Measurements from ENCODE around the gene AGRP.
"Not testable (repeated sequence)": the region's sequence is repeated elsewhere in the genome, so short reads cannot be mapped to it uniquely, and the experiment has no call there.

The AGRP gene, protein sequence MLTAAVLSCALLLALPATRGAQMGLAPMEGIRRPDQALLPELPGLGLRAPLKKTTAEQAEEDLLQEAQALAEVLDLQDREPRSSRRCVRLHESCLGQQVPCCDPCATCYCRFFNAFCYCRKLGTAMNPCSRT

DNA sequence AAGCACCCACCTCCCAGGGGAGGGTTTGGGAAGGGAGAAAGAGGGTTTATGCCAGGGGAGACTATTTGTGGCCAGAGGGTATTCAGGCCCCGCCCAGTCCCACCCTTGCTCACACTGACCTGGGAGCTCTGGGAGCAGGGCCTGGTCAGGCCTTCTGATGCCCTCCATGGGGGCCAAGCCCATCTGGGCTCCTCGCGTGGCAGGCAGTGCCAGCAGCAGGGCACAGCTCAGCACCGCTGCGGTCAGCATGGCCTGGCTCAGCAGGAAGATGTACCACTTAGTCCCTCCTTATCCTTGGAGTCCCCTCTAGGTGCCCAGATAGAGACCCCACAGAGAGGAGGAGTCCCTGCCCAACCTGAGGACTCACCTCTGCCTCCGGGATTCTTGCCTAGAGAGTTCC is at the start of gene AGRP:
Gene AGRP (minus strand): TSS at position 398 of the 400 bp plus-strand sequence. CDS start 149 bp downstream, at position 249.
- no peak for DNase-seq (ENCODE audit: low read depth)

DNA sequence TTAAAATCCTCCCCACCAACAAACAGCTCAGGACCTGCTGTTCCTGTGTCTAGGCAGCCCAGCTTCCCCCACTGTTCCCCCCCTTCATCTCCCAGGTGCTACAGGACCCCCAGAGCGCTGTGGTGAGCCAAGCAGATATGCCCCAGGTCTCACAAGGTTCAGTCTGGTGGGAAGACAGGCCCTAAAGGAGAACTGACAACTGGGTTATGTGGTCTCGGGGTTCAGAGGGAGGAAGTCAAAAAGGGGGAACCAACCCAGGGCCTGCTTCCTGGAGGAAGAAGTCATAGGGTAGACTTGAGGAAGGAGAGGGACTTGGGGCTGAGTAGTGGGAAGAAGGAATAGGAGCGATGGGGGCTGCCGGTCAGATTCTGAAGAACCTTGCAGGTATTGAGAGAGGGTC is 47.9 kb upstream of the AGRP start:
- DNase-seq (ENCODE audit: low read depth) = no peak

DNA sequence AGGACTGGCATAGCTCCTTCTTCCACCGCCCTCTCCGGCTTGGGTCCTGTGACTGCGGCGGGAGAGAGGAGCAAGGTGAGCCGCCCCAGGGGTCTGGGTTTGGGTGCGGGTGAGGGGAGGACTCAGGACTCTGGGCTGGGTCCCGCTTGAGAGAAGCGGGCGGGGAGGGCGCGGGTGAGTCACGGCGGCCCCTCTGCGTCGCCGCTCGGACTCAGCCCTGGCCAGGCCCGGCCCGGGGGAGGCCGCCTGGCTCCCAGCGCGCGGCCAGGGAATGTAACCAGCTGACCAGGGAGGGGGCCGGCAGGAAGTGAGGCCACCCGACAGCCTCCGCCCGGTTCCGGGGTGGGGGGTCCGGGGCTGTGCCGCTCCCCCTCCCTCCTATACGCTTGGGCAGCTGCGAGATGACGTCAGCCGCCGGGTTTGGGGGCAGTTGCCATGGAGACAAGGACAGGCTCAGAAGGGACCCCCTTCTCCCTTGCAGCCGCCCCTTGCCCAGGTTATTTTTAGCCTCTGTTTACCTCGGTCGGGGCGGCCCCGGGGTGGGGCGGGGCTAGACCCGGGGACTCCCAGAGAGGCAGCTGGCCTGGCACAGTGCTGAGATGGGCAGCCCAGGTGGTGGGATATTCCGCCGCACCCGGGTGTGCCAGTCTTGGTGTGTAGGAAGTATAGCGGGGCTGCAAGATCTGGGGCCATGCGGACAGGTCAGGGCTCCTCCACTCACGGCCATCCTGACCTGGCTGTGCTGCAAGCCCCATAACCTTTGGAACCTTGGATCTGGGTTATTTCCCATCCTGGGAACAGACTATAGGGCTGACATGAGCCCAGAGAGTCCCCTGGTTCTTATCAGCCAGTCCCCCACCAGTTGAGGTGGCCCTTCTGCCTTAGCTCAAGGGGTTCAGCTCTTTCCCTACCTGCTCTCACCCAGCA is 46.9 kb upstream of the AGRP start:
- peak; percentile 73 for DNase-seq (ENCODE audit: low read depth)

DNA sequence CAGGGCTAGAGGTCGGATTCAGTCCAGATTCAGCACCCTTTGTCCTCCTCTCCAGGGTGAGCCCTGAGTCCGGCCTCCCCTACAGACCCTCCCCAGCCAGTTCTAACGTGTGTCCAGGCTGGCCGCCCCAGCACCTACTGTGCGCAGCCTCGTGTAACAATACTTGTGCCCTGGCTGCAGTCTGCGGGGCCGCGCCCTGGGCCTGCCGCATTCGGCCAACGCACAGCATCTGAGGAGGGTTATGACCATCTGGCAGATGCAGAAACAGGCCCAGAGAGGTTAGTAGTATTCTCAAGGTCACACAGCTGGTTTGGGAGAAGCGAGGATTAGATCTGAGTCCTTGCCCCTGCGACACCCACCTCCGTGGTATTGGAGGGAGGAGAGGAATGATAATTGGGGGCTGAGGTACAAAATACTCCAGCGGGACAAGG is 46.2 kb upstream of the AGRP start:
- DNase-seq (ENCODE audit: low read depth) = no peak

DNA sequence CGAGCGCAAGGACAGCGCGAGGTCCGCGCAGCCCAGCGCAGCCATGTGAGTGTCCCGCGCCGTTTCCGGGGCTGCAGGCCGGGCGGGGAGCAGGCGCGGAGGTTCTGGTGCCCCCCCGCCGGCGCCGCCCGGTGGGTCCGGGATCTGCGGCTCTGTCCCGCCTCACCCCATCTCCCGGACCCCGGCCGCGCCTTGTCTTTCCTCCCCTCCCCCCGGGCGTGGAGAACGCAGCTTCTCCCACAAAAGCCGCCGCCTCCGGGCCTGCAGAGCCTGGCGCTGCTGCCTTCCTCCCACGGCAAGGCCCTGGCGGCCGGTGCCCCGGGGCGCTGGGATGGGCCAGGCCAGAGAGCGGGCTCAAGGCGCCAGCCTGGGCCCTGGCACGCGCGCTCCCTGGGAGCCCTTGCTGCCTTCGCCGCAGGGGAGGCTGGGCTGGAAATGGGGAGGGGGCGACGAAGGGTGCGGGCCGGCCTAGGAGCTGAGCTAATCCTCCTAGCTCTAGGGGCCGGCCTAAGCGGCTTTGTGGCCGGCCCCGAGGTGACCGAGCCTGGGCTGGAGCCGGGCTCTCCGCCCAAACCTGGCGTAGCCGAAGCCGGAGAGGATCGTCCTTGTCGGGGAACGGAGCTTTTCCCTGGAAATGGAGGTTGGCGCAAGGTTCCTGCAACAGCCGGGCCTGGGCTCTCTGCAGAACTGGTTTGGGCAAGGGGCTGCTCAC is 45.7 kb upstream of the AGRP start:
- peak; percentile 46 for DNase-seq (ENCODE audit: low read depth)

DNA sequence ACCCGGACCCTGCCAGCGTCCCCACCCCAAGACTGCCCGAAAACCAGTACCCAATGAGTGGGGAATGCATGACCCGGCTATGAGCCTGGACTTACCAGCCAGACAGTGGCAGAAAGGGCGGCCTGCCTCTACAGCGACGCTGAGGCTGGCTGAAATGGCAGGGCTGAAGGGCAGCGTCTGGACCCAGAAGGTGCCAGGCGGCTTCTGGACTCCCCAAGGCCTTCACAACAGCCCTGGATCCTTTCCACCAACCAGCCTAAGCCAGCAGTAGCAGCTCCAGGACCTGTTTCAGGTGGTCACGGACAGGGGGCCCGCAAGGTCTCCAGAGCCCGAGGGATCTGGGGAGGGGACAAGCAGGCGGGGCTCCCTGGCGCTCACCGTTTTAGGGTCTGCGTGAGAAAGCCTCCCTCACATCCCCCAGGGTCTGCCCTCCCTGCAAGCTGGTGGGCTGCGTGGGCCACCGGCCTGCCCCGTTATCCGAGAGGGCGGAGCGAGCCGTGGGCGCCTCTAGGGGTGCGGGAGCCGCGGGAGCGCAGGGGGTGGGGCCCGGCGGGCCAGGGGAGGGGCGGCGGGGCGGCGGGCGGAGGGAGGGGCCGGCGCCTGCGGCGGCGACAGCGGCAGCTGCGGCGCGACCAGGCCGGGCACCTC is 45.0 kb upstream of the AGRP start, which contains the start of gene RIPOR1:
Gene RIPOR1 (plus strand): TSS at position 608 of the 648 bp plus-strand sequence. CDS start 9,618 bp downstream, outside the sequence.
- DNase-seq (ENCODE audit: low read depth) = no peak

DNA sequence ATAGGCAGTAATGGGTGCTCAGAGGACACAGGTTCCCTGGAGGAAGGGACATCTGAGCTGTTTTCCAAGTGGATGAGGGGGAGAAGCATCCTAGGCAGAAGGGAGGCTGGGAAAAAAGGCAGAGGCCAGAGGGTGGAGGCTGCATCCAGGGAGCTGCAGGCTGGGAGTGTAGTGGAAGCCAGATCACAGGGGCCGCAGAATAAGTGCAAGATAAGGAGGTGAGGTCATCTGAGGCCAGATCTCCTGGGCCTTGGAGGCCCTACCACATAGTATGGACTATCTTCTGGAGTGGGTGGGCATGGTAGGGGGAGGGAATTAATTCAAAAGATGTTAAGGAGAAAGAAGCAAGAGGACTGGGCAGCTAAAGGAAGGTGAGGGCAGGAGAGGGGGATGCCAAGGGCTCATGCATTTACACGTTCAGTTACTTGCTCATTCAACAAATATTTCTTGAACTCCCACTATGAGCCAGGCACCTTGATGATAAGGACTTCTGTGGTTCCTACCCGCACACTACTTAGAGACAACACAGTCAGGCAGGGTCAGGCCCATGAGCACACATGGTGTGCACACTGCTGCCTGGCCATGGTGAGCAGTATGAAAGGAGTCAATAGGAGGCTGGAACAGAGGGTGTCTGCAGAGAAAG is 42.9 kb upstream of the AGRP start:
- DNase-seq (ENCODE audit: low read depth) = peak; percentile 96

DNA sequence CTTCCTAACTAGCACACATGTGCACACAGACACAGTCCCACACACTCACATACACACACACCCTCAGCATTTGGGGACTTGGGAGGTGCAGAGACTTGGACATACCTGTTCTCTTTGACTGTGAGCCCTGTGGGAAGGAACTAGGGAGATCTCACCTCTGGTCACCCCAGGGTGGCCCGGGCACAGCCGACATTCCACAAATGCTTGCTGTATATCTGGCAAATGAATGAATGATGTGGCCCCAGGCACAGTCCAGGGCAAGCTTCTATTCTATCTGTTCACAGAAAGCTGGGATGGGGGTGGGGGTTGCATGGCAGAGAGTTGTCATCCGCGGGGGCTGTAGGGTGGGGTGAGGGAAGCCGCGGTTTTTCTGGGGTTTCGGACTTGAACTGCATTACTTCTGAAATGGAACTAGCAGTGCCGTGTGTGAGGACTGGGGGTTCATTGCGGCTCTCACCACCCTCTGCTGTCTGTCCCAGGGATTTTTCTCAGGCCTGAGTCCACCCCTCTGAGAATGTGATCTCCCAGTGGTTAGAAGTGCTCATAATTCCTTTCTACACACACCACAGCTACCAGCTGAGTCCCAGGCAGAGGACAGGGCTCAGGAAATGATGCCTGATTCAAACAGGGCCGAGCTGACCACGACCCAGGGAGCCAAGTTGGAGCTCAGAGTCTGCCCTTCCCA is 42.0 kb upstream of the AGRP start:
- peak; percentile 52 for DNase-seq (ENCODE audit: low read depth)

DNA sequence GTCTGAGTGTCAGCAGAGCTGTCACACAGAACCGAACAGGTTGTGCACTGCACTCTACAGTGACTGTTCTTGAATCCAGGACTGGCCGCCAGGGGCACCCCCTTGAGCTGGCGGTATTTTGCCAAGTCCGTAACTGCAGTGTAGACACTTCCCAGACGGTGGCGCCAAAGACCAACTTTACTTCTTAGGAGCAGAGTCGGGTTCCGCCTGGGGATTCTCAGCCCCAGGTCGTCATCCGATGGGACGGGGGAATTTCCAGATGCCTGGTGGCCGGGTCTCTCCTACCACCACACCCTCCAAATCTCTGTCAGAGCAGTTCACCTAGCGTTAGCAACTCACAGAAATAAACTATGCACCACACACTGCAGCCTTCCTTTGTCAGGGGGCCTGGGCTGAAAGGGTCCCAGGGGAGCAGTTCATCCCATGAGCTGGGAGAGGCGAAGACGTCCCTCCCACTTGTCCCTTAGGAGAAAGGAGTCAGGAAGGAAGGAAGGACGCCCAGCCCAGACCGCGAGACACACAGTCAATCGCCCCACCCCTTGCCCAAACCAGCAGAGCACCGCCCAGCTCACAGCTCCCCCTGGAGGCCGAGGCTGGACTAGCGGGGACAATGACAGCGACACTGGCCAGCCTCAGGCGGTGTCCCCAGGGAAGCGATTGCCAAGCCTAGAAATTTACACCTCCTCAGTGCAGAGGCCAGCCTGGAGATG is 37.9 kb upstream of the AGRP start:
- peak; percentile 86 for DNase-seq (ENCODE audit: low read depth)

DNA sequence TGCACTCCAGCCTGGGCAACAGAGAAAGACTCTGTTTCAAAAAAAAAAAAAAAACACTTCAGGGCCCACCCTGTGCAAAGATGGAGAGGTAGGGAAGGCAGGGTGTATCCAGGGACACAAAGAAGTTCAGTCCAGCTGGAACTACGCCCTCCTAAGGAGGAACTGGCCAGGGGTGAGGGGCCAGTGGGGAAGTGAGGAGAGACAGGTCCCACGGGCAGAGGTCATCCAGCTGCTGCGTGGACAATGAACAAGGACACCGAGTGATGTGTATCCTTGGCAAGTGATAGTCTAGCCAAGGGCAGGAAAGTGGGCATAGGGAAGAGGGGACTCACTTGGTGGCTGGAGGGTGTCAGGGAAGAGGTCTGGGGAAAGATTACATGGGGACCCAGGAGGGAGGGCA is 35.9 kb upstream of the AGRP start:
- DNase-seq (ENCODE audit: low read depth) = no peak

DNA sequence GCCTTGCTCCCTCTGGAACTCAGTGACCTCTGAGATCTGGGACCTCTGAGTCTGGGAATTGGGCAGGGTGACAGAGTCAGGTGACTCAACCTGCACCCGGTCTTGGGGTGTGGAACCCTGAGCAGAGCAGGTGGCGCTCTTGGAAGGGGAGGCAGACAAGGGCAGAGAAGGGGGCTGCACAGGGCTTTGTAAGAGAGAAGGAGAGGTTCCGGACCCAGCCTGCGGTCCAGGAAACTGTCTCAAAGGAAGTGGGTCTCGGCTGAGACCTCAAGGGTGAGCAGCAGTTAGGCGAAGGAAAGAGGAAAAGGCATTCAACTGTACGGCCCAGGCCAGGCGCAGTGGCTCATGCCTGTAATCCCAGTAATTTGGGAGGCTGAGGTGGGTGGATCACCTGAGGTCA is 35.3 kb upstream of the AGRP start:
- DNase-seq (ENCODE audit: low read depth) = no peak

DNA sequence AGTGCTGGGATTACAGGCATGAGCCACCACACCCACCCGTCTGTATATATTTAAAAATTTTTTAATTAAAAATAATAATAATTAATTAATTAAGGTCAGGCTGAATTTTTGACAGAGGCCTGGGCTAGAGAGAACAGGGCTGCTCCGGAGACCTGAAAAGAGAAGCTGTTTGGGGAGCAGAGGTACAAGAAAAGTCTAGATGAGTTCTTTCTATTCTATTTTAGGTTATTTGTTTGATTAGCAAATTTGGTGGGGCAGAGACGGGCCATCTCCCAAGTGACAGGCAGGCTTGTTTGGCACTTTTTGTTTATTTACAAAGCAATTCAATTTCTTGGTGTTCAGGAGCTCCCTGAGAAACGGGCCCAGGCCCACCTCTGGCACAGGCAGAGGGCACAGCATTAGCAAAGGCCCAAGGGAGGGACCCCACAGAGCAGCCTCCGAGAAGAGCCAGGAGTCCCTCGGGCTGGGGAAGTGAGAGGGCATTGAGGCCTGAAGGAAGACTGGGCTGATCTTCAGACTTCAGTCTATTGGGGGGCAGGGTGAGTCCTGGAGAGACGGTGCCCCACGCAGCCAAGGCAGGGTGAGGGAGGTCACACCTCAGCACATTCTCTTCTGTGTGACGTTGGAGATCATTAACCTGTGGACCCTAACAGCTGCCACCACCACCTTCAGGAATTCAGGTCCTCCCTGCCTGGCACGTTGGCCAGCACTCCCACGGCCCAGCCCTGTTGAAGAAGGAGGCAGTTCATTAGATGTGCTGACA is 34.5 kb upstream of the AGRP start:
- no peak for DNase-seq (ENCODE audit: low read depth)

DNA sequence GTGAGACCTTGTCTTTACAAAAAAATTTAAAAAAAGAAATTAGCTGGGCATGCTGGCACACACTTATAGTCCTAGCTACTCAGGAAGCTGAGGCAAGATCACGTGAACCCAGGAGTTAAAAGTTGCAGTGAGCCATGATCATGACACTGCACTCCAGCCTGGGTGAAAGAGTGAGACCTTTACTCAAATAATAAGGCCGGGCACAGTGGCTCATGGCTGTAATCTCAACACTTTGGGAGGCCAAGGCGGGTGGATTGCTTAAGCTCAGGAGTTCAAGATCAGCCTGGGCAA is 33.8 kb upstream of the AGRP start:
- no peak for DNase-seq (ENCODE audit: low read depth)

DNA sequence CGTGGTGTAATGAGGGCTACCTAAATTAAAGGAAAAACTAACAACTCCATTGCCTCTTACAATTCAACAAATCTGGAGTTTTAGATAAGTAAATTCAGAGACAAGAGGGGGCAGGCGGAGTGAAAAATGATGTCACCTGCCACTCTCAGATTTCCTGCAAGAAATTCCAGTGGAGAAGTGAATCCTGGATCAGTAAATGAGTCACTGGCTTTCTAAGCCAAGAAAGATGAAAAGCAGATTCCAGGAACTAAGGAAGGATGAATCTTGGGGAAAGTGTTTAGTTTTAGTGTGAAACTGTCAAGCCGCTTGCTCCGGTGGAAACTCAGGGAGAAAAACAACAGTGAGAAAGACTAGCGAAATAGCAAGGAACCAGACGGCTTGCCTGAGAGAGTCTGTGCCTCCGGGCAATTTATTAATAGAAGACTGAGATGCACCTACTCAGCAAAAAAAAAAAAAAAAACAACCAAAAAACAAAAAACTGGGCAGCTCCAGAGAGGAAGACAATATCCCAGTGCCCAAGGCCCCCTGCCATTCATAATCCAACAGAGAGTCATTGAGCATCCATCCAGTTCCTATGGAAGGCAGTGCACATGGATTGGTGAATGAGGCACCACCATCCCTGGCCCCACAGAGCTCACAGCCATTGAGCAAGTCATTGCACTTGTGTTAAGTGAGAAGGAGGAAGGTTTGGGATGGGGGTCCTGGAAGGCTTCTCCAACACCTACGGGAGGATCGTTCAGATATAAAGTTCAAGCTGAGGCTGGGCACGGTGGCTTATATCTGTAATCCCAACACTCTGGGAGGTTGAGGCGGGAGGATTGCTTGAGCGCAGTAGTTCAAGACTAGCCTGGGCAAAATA is 33.2 kb upstream of the AGRP start:
- DNase-seq (ENCODE audit: low read depth) = peak; percentile 86

DNA sequence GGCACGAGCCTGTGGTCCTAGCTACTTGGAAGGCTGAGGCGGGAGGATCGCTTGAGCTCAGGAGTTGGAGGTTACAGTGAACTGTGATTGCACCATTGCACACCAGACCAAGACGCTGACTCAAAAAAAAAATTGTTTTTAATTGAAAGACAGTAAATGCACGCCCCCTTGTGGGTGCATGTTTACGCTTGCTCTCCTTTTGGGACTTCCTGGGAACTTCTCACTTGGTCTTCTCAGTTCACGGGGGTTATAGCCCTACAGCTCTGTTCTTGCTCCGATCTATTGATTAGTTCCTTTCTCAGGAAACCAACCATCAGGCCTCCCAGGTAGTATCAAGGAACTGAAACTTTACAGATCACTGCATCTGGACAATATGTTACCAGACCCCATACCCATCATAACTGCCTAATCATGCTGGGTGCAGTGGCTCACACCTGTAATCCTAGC is 31.1 kb upstream of the AGRP start:
- peak; percentile 91 for DNase-seq (ENCODE audit: low read depth)

DNA sequence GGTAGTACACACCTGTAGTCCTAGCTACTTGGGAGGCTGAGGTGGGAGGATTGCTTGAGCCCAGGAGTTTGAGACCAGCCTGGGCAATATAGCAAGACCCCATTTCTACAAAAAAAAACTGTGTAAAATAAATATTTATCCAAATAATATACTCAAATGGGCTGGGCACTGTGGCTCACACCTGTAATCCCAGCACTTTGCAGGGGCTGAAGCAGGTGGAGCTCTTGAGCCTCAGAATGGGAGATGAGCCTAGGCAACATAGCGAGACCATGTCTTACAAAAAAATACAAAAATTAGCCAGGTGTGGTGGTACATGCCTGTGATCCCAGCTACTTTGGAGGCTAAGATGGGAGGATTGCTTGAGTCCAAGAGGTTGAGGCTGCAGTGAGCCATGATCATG is 30.5 kb upstream of the AGRP start:
- not testable (repeated sequence) for DNase-seq (ENCODE audit: low read depth)

DNA sequence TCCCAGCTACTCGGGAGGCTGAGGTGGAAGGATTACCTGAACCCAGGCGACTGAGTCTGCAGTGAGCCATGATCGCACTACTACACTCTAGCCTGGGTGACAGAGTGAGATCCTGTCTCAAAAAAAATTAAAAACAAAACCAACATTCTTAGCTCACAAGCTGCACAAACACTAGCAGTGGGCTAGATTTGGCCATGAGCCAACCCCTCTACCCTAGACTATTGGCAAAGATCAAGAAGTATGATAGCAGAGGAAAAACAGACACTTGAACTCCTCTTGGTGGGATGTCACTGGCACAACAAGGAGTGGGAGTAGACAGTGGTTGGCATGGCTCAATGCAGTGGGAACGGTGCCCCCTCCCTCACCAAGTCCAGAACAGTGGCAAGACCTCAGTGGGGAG is 25.7 kb upstream of the AGRP start:
- no peak for DNase-seq (ENCODE audit: low read depth)

DNA sequence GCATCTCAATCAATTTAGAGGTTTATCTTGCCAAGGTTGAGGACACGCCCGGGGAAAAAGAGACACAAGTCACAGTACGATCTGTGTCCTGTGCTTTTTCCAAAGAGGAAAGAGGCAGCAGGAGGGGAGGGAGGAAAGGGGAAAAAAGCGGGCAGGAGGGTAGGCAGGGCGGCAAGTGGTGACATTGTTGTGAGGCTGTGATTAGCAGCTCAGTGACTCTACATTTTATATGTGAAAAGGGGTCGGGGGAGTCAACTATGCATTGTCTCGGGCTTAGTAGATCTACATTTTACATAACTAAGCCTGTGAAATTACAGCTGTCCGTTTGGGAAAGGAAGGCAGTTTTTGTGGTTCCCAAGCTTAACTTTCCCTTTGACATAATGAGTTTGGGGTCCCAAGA is 23.1 kb upstream of the AGRP start:
- no peak for DNase-seq (ENCODE audit: low read depth)
